CD4-positive, alpha-beta memory T cell (primary cell): ENCODE results near the gene MCU. TPM values are rescaled to one million over a fixed set of nuclear protein-coding genes. Genes with fewer than 3 reads are reported as not detected.
"Not testable (repeated sequence)": the region's sequence is repeated elsewhere in the genome, so short reads cannot be mapped to it uniquely, and the experiment has no call there.

Experiments used
- CTCF ChIA-PET: fragments of 350-600 bp; sonication (Branson Sonifier 250); formaldehyde crosslinking; loops from one replicate; lab custom pipeline; 2021; ENCODE audit warnings: inconsistent platforms; ENCODE audit not compliant: partially characterized antibody; lab: Charles Lee
- POLR2A ChIA-PET: fragments of 350-600 bp; sonication (Branson Sonifier 250); formaldehyde crosslinking; loops from one replicate; lab custom pipeline; 2021; ENCODE audit not compliant: partially characterized antibody; lab: Charles Lee
- DNase-seq, 5 donors: peaks; one replicate each; pipeline versions ENCODE4 v3.0.0 to v3.0.0-alpha.2; 2020 to 2022; ENCODE audit warnings: mixed read lengths in 1 of 5
- H3K27ac ChIP-seq: one replicate; pipeline ENCODE4 v1.7.0; 2013; ENCODE audit warnings: low read depth, low read length
- H3K27me3 ChIP-seq: 2 replicates; pipeline ENCODE4 v1.7.0; 2013; ENCODE audit warnings: mild to moderate bottlenecking, low read length, moderate library complexity; ENCODE audit not compliant: insufficient read depth
- H3K36me3 ChIP-seq: 2 replicates; pipeline ENCODE4 v1.7.0; 2013; ENCODE audit warnings: mild to moderate bottlenecking, low read length, moderate library complexity; ENCODE audit not compliant: insufficient read depth
- H3K4me1 ChIP-seq: 2 replicates; pipeline ENCODE4 v1.7.0; 2013; ENCODE audit warnings: mild to moderate bottlenecking, low read length, moderate library complexity; ENCODE audit not compliant: insufficient read depth
- H3K4me3 ChIP-seq, 2 donors: one replicate each; pipeline ENCODE4 v1.7.0; 2013; ENCODE audit warnings: low read length in 2 of 2, mild to moderate bottlenecking in 1 of 2
- H3K9me3 ChIP-seq, 2 donors: one replicate each; pipeline ENCODE4 v1.7.0; 2013; ENCODE audit warnings: low read length in 2 of 2, control low read depth in 1 of 2; ENCODE audit not compliant: control insufficient read depth in 1 of 2
- H3K27ac Mint-ChIP-seq, 7 donors: one replicate each; pipeline ENCODE4 v1.8.0; 2020 to 2021; ENCODE audit warnings: mixed read lengths in 7 of 7, mild to moderate bottlenecking in 6 of 7, inconsistent platforms in 3 of 7, moderate library complexity in 3 of 7
- H3K27me3 Mint-ChIP-seq, 2 donors: one replicate each; pipeline ENCODE4 v1.8.0; 2020 to 2021; ENCODE audit warnings: mixed read lengths in 2 of 2
- H3K36me3 Mint-ChIP-seq, 2 donors: one replicate each; pipeline ENCODE4 v1.8.0; 2020 to 2021; ENCODE audit warnings: mixed read lengths in 2 of 2, inconsistent platforms in 1 of 2, mild to moderate bottlenecking in 1 of 2
- H3K4me1 Mint-ChIP-seq, 4 donors: one replicate each; pipeline ENCODE4 v1.8.0; 2020 to 2021; ENCODE audit warnings: mixed read lengths in 4 of 4, mild to moderate bottlenecking in 1 of 4
- H3K4me3 Mint-ChIP-seq, 8 donors: one replicate each; pipeline ENCODE4 v1.8.0; 2020 to 2021; ENCODE audit warnings: mixed read lengths in 8 of 8, mild to moderate bottlenecking in 7 of 8, moderate library complexity in 6 of 8, inconsistent platforms in 3 of 8
- H3K9me3 Mint-ChIP-seq, 8 donors: one replicate each; pipeline ENCODE4 v1.8.0; 2020 to 2021; ENCODE audit warnings: mixed read lengths in 8 of 8, mild to moderate bottlenecking in 5 of 8, inconsistent platforms in 3 of 8, moderate library complexity in 1 of 8
- intact Hi-C: fragments of 100-400 bp; cut with micrococcal nuclease; formaldehyde crosslinking; loops from one replicate; pipeline ENCODE4 v1.15.1; 2023
- polyA plus RNA-seq, 2 donors: library from polyadenylated mRNA; unstranded; fragments of 300-500 nt; fragmentation: Illumina TruSeq; gene quantifications; one replicate each; pipeline ENCODE4 v1.2.3, GENCODE V29; 2021
- total RNA-seq, 2 experiments: library from RNA; stranded (reverse); gene quantifications; one replicate each; pipeline ENCODE4 v1.2.3, GENCODE V29; 2021

Gene MCU
- total and polyA plus RNA-seq, 4 experiments from 2014 or later, result 8.8 to 16.4 (median 11.6) TPM

- Histone ChIP-seq H3K36me3 (no peaks in the 10 kb centered on the region), H3K27ac (no peak overlapping the region), H3K27me3 (no peaks in the 10 kb centered on the region), H3K4me1 (no peaks in the 10 kb centered on the region), H3K9me3 (no peaks in the 10 kb centered on the region), H3K4me3 (no peak overlapping the region)
- intact Hi-C loops, result no loop called here
- no peak for DNase-seq
- Mint-ChIP-seq H3K27me3 (peaks cover 2 to 4% of the 10 kb centered on the region in 2 donors), H3K27ac (no peak overlapping the region), H3K9me3 (no peaks in the 10 kb centered on the region), H3K4me1 (no peaks in the 10 kb centered on the region), H3K4me3 (no peak overlapping the region), H3K36me3 (no peaks in the 10 kb centered on the region)
- CTCF ChIA-PET, result interaction anchor here (0.7 kb wide), 1 partner anchor 9 kb away, joined by 3 read pairs; no protein-coding TSS in a partner anchor
- POLR2A ChIA-PET, result interaction anchor here (0.6 kb wide), 1 partner anchor 320 kb away, joined by 3 read pairs; no protein-coding TSS in a partner anchor
These were observed 24.6 kb upstream of the MCU start for GRCh38 chr10:72667207-72667864.

DNA sequence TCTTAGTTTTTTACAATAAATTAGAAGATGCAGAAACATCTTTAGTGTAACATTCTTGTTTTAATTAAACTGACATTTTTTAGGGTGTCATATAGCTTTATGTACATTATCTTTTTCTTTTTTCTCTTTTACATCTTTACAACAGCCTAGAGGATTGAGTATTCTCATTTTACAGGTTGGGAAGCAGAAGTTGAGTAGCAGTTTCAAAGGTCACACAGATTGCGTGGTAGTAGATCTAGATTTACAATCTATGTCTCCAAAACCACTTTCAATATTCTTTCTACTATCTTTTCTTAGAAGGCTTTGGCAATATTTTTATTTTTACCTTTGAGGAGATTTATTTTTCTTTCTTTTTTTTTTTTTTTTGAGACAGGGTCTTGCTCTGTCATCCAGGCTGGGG is 18.7 kb upstream of the MCU start:
- Mint-ChIP-seq H3K9me3 (peaks cover 0 to 4% (median 0%) of the 10 kb centered on the region in 8 donors), H3K36me3 (no peaks in the 10 kb centered on the region), H3K4me3 (no peak overlapping the region), H3K27me3 (peaks cover 0 to under 1% of the 10 kb centered on the region in 2 donors), H3K4me1 (peaks cover 0 to 3% (median 0%) of the 10 kb centered on the region in 4 donors), H3K27ac (no peak overlapping the region)
- ChIA-PET POLR2A (no interaction called here), CTCF (no interaction called here)
- no peaks in the 10 kb centered on the region for H3K36me3 ChIP-seq
- intact Hi-C loops, result no loop called here
- no peaks in the 10 kb centered on the region for H3K4me1 ChIP-seq
- H3K27ac ChIP-seq, result no peak overlapping the region
- H3K27me3 ChIP-seq, result no peaks in the 10 kb centered on the region
- H3K9me3 ChIP-seq, result no peaks in the 10 kb centered on the region
- H3K4me3 ChIP-seq, result no peak overlapping the region
- no peak for DNase-seq

GRCh38 chr10:72674174-72674573 is 17.8 kb upstream of the MCU start:
- H3K4me3 Mint-ChIP-seq, H3K9me3 Mint-ChIP-seq, H3K4me1 Mint-ChIP-seq, H3K27me3 Mint-ChIP-seq, POLR2A ChIA-PET, CTCF ChIA-PET, H3K4me1 ChIP-seq, DNase-seq, H3K27me3 ChIP-seq, H3K36me3 ChIP-seq, H3K4me3 ChIP-seq, H3K27ac Mint-ChIP-seq, H3K9me3 ChIP-seq, H3K27ac ChIP-seq, intact Hi-C loops, H3K36me3 Mint-ChIP-seq: not testable (repeated sequence)

- DNase-seq, result no peak
- Histone ChIP-seq H3K36me3 (no peaks in the 10 kb centered on the region), H3K9me3 (no peaks in the 10 kb centered on the region), H3K4me3 (no peak overlapping the region), H3K27me3 (no peaks in the 10 kb centered on the region), H3K27ac (no peak overlapping the region), H3K4me1 (no peaks in the 10 kb centered on the region)
- Mint-ChIP-seq H3K27ac (no peak overlapping the region), H3K27me3 (peaks cover 0 to 1% of the 10 kb centered on the region in 2 donors), H3K4me3 (no peak overlapping the region), H3K4me1 (peaks cover 0 to 3% (median 0%) of the 10 kb centered on the region in 4 donors), H3K9me3 (peaks cover 0 to 2% (median 0%) of the 10 kb centered on the region in 8 donors), H3K36me3 (no peaks in the 10 kb centered on the region)
- POLR2A ChIA-PET, result no interaction called here
- intact Hi-C loops, result no loop called here
- CTCF ChIA-PET, result interaction anchor here (1.3 to 1.6 kb wide), 2 partner anchors 9 to 12 kb away, joined by 3 to 6 read pairs; partner anchors contain the start of gene MCU
These were observed 12.1 kb upstream of the MCU start for GRCh38 chr10:72679838-72680241.

DNA sequence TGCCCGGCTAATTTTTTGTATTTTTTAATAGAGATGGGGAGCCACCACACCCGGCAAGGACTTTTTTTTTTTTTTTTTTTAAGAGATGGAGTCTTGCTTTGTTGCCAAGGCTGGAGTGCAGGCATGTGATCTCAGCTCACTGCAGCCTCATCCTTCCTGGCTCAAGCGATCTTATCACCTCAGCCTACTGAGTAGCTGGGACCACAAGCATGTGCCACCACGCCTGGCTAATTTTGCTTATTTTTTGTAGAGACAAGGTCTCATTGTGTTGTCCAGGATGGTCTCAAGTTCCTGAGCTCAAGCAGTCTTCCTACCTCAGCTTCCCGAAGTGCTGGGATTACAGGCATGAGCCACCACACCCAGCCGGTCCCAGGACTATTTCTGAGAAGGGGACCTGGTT is 9.3 kb upstream of the MCU start:
- H3K4me1 ChIP-seq, result no peaks in the 10 kb centered on the region
- H3K36me3 Mint-ChIP-seq, result no peaks in the 10 kb centered on the region
- intact Hi-C loops, result no loop called here
- DNase-seq, result no peak
- no peaks in the 10 kb centered on the region for H3K36me3 ChIP-seq
- no peaks in the 10 kb centered on the region for H3K27me3 ChIP-seq
- no peak overlapping the region for H3K4me3 Mint-ChIP-seq
- no peak overlapping the region for H3K27ac ChIP-seq
- ChIA-PET CTCF (interaction anchor here (0.9 kb wide), 1 partner anchor 11 kb away, joined by 3 read pairs; no protein-coding TSS in a partner anchor), POLR2A (interaction anchor here (1.3 kb wide), 1 partner anchor 9 kb away, joined by 3 read pairs; the partner anchor contains the start of gene MCU)
- H3K27ac Mint-ChIP-seq, result no peak overlapping the region
- peaks cover 4 to 7% of the 10 kb centered on the region in 2 donors for H3K27me3 Mint-ChIP-seq
- H3K9me3 ChIP-seq, result no peaks in the 10 kb centered on the region
- no peak overlapping the region for H3K4me3 ChIP-seq
- no peaks in the 10 kb centered on the region for H3K4me1 Mint-ChIP-seq
- no peaks in the 10 kb centered on the region for H3K9me3 Mint-ChIP-seq

GRCh38 chr10:72685264-72685921 is 6.5 kb upstream of the MCU start:
- Histone ChIP-seq H3K4me3 (no peak overlapping the region), H3K27me3 (no peaks in the 10 kb centered on the region), H3K27ac (no peak overlapping the region), H3K9me3 (no peaks in the 10 kb centered on the region), H3K4me1 (no peaks in the 10 kb centered on the region), H3K36me3 (no peaks in the 10 kb centered on the region)
- intact Hi-C loops, result no loop called here
- Mint-ChIP-seq H3K4me3 (no peak overlapping the region), H3K27ac (no peak overlapping the region), H3K27me3 (peaks cover 4 to 9% of the 10 kb centered on the region in 2 donors), H3K4me1 (no peaks in the 10 kb centered on the region), H3K36me3 (no peaks in the 10 kb centered on the region), H3K9me3 (no peaks in the 10 kb centered on the region)
- CTCF ChIA-PET, result interaction anchor here (0.8 to 0.9 kb wide), 2 partner anchors 9 to 411 kb away, joined by 3 read pairs; no protein-coding TSS in a partner anchor
- POLR2A ChIA-PET, result no interaction called here
- no peak for DNase-seq

DNA sequence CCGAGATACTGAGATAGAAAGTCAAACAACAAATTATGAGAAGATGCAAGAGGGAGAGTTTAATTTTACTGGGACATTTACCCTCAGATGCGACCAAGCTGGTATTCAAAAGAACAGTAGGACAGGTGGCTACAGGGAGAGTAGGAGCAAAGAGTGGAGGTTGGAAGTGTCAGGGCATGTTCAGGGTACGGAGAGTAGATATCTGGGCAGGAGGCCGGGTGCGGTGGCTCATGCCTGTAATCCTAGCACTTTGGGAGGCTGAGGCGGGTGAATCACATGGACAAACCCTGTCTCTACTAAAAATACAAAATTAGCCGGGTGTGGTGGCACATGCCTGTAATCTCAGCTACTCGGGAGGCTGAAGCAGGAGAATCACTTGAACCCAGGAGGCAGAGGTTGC is 5.5 kb upstream of the MCU start:
- H3K27ac ChIP-seq, H3K27ac Mint-ChIP-seq, H3K27me3 ChIP-seq, DNase-seq, H3K27me3 Mint-ChIP-seq, H3K4me1 ChIP-seq, H3K9me3 ChIP-seq, H3K36me3 Mint-ChIP-seq, POLR2A ChIA-PET, H3K4me1 Mint-ChIP-seq, intact Hi-C loops, H3K9me3 Mint-ChIP-seq, H3K36me3 ChIP-seq, H3K4me3 ChIP-seq: not testable (repeated sequence)
- CTCF ChIA-PET, result interaction anchor here (0.8 to 0.9 kb wide), 2 partner anchors 8 to 410 kb away, joined by 3 read pairs; no protein-coding TSS in a partner anchor
- peak overlapping the region in 1 of 8 donors; percentile 64 for H3K4me3 Mint-ChIP-seq
